GM21825 (cell line): Measurements from ENCODE around the gene CERCAM.
"Not testable (repeated sequence)": the region's sequence is repeated elsewhere in the genome, so short reads cannot be mapped to it uniquely, and the experiment has no call there.

Experiments
- ATAC-seq: cut with Tn5 transposase; IDR thresholded peaks from one replicate; pipeline ENCODE4 v1.9.1; 2021; ENCODE audit warnings: mild to moderate bottlenecking, moderate library complexity; ENCODE audit not compliant: unreplicated experiment

Gene CERCAM

GRCh38 chr9:128393145-128393775, 27.4 kb upstream of the CERCAM start:
- ATAC-seq, result no peak

GRCh38 chr9:128393970-128394369, 26.7 kb upstream of the CERCAM start:
- no peak for ATAC-seq

GRCh38 chr9:128394379-128395168, 26.1 kb upstream of the CERCAM start:
- ATAC-seq, result no peak

GRCh38 chr9:128396970-128397613, 23.6 kb upstream of the CERCAM start:
- ATAC-seq, result no peak

- no peak for ATAC-seq
Measured at GRCh38 chr9:128397831-128398230, 22.8 kb upstream of the CERCAM start.

GRCh38 chr9:128399861-128400260, 20.8 kb upstream of the CERCAM start:
- ATAC-seq, result no peak

- no peak for ATAC-seq
Measured at GRCh38 chr9:128404560-128404959, 16.1 kb upstream of the CERCAM start.

- ATAC-seq, result no peak
Measured at GRCh38 chr9:128405077-128405779, 15.4 kb upstream of the CERCAM start.

GRCh38 chr9:128405780-128406171, 14.9 kb upstream of the CERCAM start:
- ATAC-seq, result no peak

- no peak for ATAC-seq
Measured at GRCh38 chr9:128406848-128407391, 13.7 kb upstream of the CERCAM start.

- ATAC-seq, result no peak
Measured at GRCh38 chr9:128408963-128409431, 11.7 kb upstream of the CERCAM start.

- ATAC-seq, result no peak
Measured at GRCh38 chr9:128409450-128409849, 11.2 kb upstream of the CERCAM start.

GRCh38 chr9:128409978-128410377, 10.7 kb upstream of the CERCAM start:
- no peak for ATAC-seq

GRCh38 chr9:128411364-128412119, 9.1 kb upstream of the CERCAM start:
- ATAC-seq, result no peak

- no peak for ATAC-seq
Measured at GRCh38 chr9:128412120-128412790, 8.4 kb upstream of the CERCAM start.

- not testable (repeated sequence) for ATAC-seq
Measured at GRCh38 chr9:128413728-128414127, 6.9 kb upstream of the CERCAM start.

GRCh38 chr9:128414461-128414860, 6.2 kb upstream of the CERCAM start:
- no peak for ATAC-seq

GRCh38 chr9:128415281-128415680, 5.4 kb upstream of the CERCAM start:
- ATAC-seq, result no peak

- no peak for ATAC-seq
Measured at GRCh38 chr9:128416014-128416413, 4.6 kb upstream of the CERCAM start.
